Caco-2 (cell line): ENCODE data around the gene TPSB2. TPM values are rescaled to one million over a fixed set of nuclear protein-coding genes. Genes with fewer than 3 reads are reported as not detected.

Experiments used
- BruUV-seq: library from RNA; stranded (reverse); fragments of 400-500 nt; replicated peaks from 2 replicates; lab custom pipeline; 2021; lab: Mats Ljungman, UMichigan
- CTCF ChIA-PET: fragments of 300-600 bp; sonication (Branson Sonifier 250); formaldehyde crosslinking; loops from one replicate; lab custom pipeline; 2022; ENCODE audit warnings: antibody characterized with exemption; lab: Charles Lee
- POLR2A ChIA-PET: fragments of 300-600 bp; sonication (Branson Sonifier 250); formaldehyde crosslinking; loops from one replicate; lab custom pipeline; 2022; ENCODE audit warnings: antibody characterized with exemption; lab: Charles Lee
- DNase-seq, 2 experiments: peaks; one replicate each; pipeline versions ENCODE4 v3.0.0 to v3.0.0-alpha.2; 2020 to 2022
- H3K27me3 ChIP-seq: replicated peaks from 2 replicates; pipeline ENCODE4 v1.6.0; 2011; ENCODE audit warnings: low read length; ENCODE audit not compliant: control insufficient read depth, insufficient read depth
- H3K36me3 ChIP-seq: 2 replicates; pipeline ENCODE4 v1.5.1; 2011; ENCODE audit warnings: low read length; ENCODE audit not compliant: control insufficient read depth, insufficient read depth
- H3K4me1 ChIP-seq: fragments of 250-450 bp; sonication (Bioruptor Pico); 2 replicates; pipeline ENCODE4 v1.5.1; 2020; ENCODE audit warnings: mild to moderate bottlenecking
- H3K4me3 ChIP-seq: 2 replicates; pipeline ENCODE4 v1.5.1; 2011; ENCODE audit warnings: low read depth, mild to moderate bottlenecking, control low read depth, low read length
- H3K9me3 ChIP-seq: fragments of 250-450 bp; sonication (Bioruptor Pico); 2 replicates; pipeline ENCODE4 v1.5.1; 2020; ENCODE audit warnings: mild to moderate bottlenecking, moderate library complexity
- H3K27ac Mint-ChIP-seq: one replicate; pipeline ENCODE4 v1.8.0; 2022; ENCODE audit warnings: mixed read lengths; ENCODE audit not compliant: unreplicated experiment
- H3K27me3 Mint-ChIP-seq: one replicate; pipeline ENCODE4 v1.8.0; 2022; ENCODE audit warnings: mixed read lengths; ENCODE audit not compliant: insufficient read depth, unreplicated experiment
- H3K36me3 Mint-ChIP-seq: one replicate; pipeline ENCODE4 v1.8.0; 2022; ENCODE audit warnings: mild to moderate bottlenecking, mixed read lengths; ENCODE audit not compliant: insufficient read depth, unreplicated experiment
- H3K4me1 Mint-ChIP-seq: one replicate; pipeline ENCODE4 v1.8.0; 2022; ENCODE audit warnings: low read depth, mixed read lengths; ENCODE audit not compliant: unreplicated experiment
- H3K4me3 Mint-ChIP-seq: one replicate; pipeline ENCODE4 v1.8.0; 2022; ENCODE audit warnings: mild to moderate bottlenecking, moderate library complexity, mixed read lengths; ENCODE audit not compliant: unreplicated experiment
- H3K9me3 Mint-ChIP-seq: one replicate; pipeline ENCODE4 v1.8.0; 2022; ENCODE audit warnings: mixed read lengths; ENCODE audit not compliant: unreplicated experiment
- intact Hi-C: fragments of 100-400 bp; cut with micrococcal nuclease; formaldehyde crosslinking; loops from one replicate; pipeline ENCODE4 v1.10.0; 2022; ENCODE audit not compliant: unreplicated experiment
- total RNA-seq: library from RNA; stranded (reverse); gene quantifications from 2 replicates; pipeline ENCODE4 v1.2.3, GENCODE V29; 2022
- TF ChIP-seq, protein P1 (sequence below), 2 experiments: fragments of 200-600 bp in 1 of 2; IDR thresholded peaks; 1 replicate in 1 of 2; 2 replicates in 1 of 2; pipeline versions ENCODE4 v1.5.1 to v1.8.0; 2011 to 2022; ENCODE audit warnings: antibody characterized with exemption in 1 of 2, control low read depth in 1 of 2, inconsistent platforms in 1 of 2, low read depth in 1 of 2, low read length in 1 of 2, mild to moderate bottlenecking in 1 of 2, moderate library complexity in 1 of 2; ENCODE audit not compliant: insufficient read depth in 1 of 2, severe bottlenecking in 1 of 2, unreplicated experiment in 1 of 2

Gene TPSB2
- total RNA-seq, 1 experiment from 2014 or later: not detected

DNA sequence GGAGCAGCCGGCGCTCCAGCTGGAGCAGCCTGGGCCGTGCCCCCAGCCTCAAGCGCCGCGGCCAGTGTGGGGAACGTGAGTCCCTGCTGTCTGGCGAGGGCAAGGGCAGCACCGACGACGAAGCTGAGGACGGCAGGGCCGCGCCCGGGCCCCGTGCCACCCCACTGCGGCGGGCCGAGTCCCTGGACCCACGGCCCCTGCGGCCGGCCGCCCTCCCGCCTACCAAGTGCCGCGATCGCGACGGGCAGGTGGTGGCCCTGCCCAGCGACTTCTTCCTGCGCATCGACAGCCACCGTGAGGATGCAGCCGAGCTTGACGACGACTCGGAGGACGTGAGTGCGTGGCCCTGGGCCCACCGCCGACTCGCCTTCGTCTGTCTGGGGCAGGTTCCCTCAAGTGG is 20.9 kb downstream of the TPSB2 start:
- intact Hi-C loops: no loop called here
- Mint-ChIP-seq H3K27ac (no peak overlapping the region), H3K4me1 (no peaks in the 10 kb centered on the region), H3K27me3 (no peaks in the 10 kb centered on the region), H3K36me3 (peaks cover 8% of the 10 kb centered on the region), H3K4me3 (no peak overlapping the region), H3K9me3 (no peaks in the 10 kb centered on the region)
- no TSS peak for BruUV-seq
- no peaks in the 10 kb centered on the region for H3K27me3 ChIP-seq
- TF ChIP-seq, protein P1, sequence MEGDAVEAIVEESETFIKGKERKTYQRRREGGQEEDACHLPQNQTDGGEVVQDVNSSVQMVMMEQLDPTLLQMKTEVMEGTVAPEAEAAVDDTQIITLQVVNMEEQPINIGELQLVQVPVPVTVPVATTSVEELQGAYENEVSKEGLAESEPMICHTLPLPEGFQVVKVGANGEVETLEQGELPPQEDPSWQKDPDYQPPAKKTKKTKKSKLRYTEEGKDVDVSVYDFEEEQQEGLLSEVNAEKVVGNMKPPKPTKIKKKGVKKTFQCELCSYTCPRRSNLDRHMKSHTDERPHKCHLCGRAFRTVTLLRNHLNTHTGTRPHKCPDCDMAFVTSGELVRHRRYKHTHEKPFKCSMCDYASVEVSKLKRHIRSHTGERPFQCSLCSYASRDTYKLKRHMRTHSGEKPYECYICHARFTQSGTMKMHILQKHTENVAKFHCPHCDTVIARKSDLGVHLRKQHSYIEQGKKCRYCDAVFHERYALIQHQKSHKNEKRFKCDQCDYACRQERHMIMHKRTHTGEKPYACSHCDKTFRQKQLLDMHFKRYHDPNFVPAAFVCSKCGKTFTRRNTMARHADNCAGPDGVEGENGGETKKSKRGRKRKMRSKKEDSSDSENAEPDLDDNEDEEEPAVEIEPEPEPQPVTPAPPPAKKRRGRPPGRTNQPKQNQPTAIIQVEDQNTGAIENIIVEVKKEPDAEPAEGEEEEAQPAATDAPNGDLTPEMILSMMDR (IDR thresholded peaks at IDR 0.05; ENCODE audit: insufficient read depth in 1 of 2, low read depth in 1 of 2, low read length in 1 of 2, severe bottlenecking in 1 of 2, unreplicated experiment in 1 of 2): no peak
- no peaks in the 10 kb centered on the region for H3K36me3 ChIP-seq
- no peak overlapping the region for H3K4me3 ChIP-seq
- POLR2A ChIA-PET: no interaction called here
- no peaks in the 10 kb centered on the region for H3K9me3 ChIP-seq
- DNase-seq: no peak
- CTCF ChIA-PET: no interaction called here
- no peaks in the 10 kb centered on the region for H3K4me1 ChIP-seq

DNA sequence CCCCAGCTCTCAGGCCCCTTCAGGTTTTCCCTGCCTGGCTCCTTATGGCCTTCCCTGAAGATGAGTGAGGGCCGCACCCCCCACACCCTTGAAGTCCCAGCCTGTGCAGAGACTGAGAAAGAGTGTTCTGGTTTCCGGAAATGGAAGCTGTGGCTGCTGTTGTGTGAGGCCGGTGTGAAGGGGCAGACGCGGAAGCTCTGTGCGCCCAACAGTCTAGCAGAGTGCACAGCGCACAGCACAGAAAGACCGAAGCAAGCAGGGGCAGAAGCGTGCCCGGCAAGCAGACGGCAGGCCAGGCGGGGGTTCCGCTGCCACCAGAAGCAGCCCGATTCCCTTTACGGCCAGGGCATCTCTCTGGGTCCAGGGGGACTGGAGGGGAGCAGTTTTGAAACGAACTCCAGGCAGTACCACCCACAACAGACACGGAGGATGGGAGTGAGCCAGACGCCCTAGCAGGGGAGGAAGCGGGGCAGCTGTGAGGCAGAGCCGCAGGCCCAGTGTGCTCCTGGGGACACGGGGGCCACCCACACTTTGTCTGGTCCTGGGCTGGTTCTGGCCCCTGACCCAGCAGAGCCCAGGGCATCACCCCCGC is 21.6 kb downstream of the TPSB2 start:
- Histone ChIP-seq H3K4me3 (no peak overlapping the region), H3K4me1 (no peaks in the 10 kb centered on the region), H3K36me3 (no peaks in the 10 kb centered on the region), H3K9me3 (no peaks in the 10 kb centered on the region), H3K27me3 (no peaks in the 10 kb centered on the region)
- Mint-ChIP-seq H3K36me3 (peaks cover 8% of the 10 kb centered on the region), H3K27ac (no peak overlapping the region), H3K9me3 (no peaks in the 10 kb centered on the region), H3K4me1 (no peaks in the 10 kb centered on the region), H3K27me3 (no peaks in the 10 kb centered on the region), H3K4me3 (no peak overlapping the region)
- TF ChIP-seq, protein P1 (IDR thresholded peaks at IDR 0.05; ENCODE audit: insufficient read depth in 1 of 2, low read depth in 1 of 2, low read length in 1 of 2, severe bottlenecking in 1 of 2, unreplicated experiment in 1 of 2): no peak
- ChIA-PET POLR2A (no interaction called here), CTCF (no interaction called here)
- no TSS peak for BruUV-seq
- DNase-seq: no peak
- intact Hi-C loops: no loop called here

DNA sequence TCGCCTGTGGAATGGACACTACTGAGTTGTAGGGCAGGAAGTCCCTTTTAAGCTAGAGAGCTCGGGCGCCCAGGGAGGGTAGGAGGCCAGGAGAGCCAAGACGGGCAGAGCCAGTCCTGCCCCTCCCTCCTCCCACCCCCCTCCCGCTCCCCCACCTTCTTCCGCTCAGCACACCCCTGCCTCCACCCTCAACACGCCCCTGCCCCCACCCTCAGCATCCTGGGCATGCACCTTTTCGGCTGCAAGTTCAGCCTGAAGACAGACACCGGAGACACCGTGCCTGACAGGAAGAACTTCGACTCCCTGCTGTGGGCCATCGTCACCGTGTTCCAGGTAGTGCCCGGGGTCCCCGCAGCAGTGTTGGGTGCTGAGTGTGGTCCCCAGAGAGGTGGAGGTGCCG is 23.2 kb downstream of the TPSB2 start:
- no peak overlapping the region for H3K27ac Mint-ChIP-seq
- intact Hi-C loops: no loop called here
- BruUV-seq: no TSS peak
- no peaks in the 10 kb centered on the region for H3K36me3 ChIP-seq
- DNase-seq: no peak
- peaks cover 8% of the 10 kb centered on the region for H3K36me3 Mint-ChIP-seq
- no peaks in the 10 kb centered on the region for H3K27me3 ChIP-seq
- H3K4me3 ChIP-seq: no peak overlapping the region
- ChIA-PET POLR2A (no interaction called here), CTCF (no interaction called here)
- H3K9me3 Mint-ChIP-seq: no peaks in the 10 kb centered on the region
- no peak overlapping the region for H3K4me3 Mint-ChIP-seq
- H3K4me1 ChIP-seq: no peaks in the 10 kb centered on the region
- H3K4me1 Mint-ChIP-seq: no peaks in the 10 kb centered on the region
- no peaks in the 10 kb centered on the region for H3K27me3 Mint-ChIP-seq
- TF ChIP-seq, protein P1 (IDR thresholded peaks at IDR 0.05; ENCODE audit: insufficient read depth in 1 of 2, low read depth in 1 of 2, low read length in 1 of 2, severe bottlenecking in 1 of 2, unreplicated experiment in 1 of 2): no peak
- no peaks in the 10 kb centered on the region for H3K9me3 ChIP-seq
